Activated naive CD4-positive, alpha-beta T cell treated with anti-CD3 and anti-CD28 coated beads, Interleukin-2, amount 10 ng/mL, durations not matched to agents 7 days and 5 days (primary cell): ENCODE measurements around the gene PDE1C.

Source experiments
- CTCF ChIA-PET: fragments of 350-600 bp; sonication (Branson Sonifier 250); formaldehyde crosslinking; loops from one replicate; lab custom pipeline; 2021; ENCODE audit warnings: antibody characterized with exemption; lab: Charles Lee
- DNase-seq: peaks from one replicate; pipeline ENCODE4 v3.0.0-alpha.2; 2020
- H3K27ac Mint-ChIP-seq: one replicate; pipeline ENCODE4 v1.8.0; 2021; ENCODE audit warnings: mild to moderate bottlenecking, moderate library complexity, mixed read lengths
- H3K27me3 Mint-ChIP-seq: one replicate; pipeline ENCODE4 v1.8.0; 2021; ENCODE audit warnings: mild to moderate bottlenecking, mixed read lengths
- H3K36me3 Mint-ChIP-seq: one replicate; pipeline ENCODE4 v1.8.0; 2021; ENCODE audit warnings: mixed read lengths
- H3K4me1 Mint-ChIP-seq: one replicate; pipeline ENCODE4 v1.8.0; 2021; ENCODE audit warnings: mixed read lengths
- H3K4me3 Mint-ChIP-seq: one replicate; pipeline ENCODE4 v1.8.0; 2021; ENCODE audit warnings: mild to moderate bottlenecking, moderate library complexity, mixed read lengths
- H3K9me3 Mint-ChIP-seq: one replicate; pipeline ENCODE4 v1.8.0; 2021; ENCODE audit warnings: mixed read lengths

PDE1C gene

GRCh38 chr7:31940167-31940566, 130.0 kb downstream of the PDE1C start:
- no peak for DNase-seq
- Mint-ChIP-seq H3K9me3 (peaks cover 10% of the 10 kb centered on the region), H3K4me1 (no peaks in the 10 kb centered on the region), H3K27ac (no peak overlapping the region), H3K27me3 (no peaks in the 10 kb centered on the region), H3K36me3 (no peaks in the 10 kb centered on the region), H3K4me3 (no peak overlapping the region)
- CTCF ChIA-PET = no interaction called here

- Mint-ChIP-seq H3K4me3 (no peak overlapping the region), H3K27me3 (no peaks in the 10 kb centered on the region), H3K4me1 (no peaks in the 10 kb centered on the region), H3K27ac (no peak overlapping the region), H3K36me3 (no peaks in the 10 kb centered on the region), H3K9me3 (peaks cover 9% of the 10 kb centered on the region)
- CTCF ChIA-PET = no interaction called here
- DNase-seq = no peak
Measured at GRCh38 chr7:31939076-31939475, 131.1 kb downstream of the PDE1C start.

- CTCF ChIA-PET = no interaction called here
- no peaks in the 10 kb centered on the region for H3K36me3 Mint-ChIP-seq
- DNase-seq = no peak
Measured at GRCh38 chr7:31938650-31939049, 131.6 kb downstream of the PDE1C start.

GRCh38 chr7:31937982-31938381, 132.2 kb downstream of the PDE1C start:
- Mint-ChIP-seq H3K36me3 (no peaks in the 10 kb centered on the region), H3K27me3 (no peaks in the 10 kb centered on the region)

More at GRCh38 chr7:31938650-31939049, 131.6 kb downstream of the PDE1C start:
- H3K9me3 Mint-ChIP-seq = peaks cover 6% of the 10 kb centered on the region
- H3K4me3 Mint-ChIP-seq = no peak overlapping the region
- H3K27me3 Mint-ChIP-seq = no peaks in the 10 kb centered on the region
- no peak overlapping the region for H3K27ac Mint-ChIP-seq
- no peaks in the 10 kb centered on the region for H3K4me1 Mint-ChIP-seq

GRCh38 chr7:31935124-31936054, 134.8 kb downstream of the PDE1C start:
- DNase-seq = no peak
- CTCF ChIA-PET = no interaction called here
- Mint-ChIP-seq H3K27me3 (no peaks in the 10 kb centered on the region), H3K9me3 (peaks cover 9% of the 10 kb centered on the region), H3K4me3 (no peak overlapping the region), H3K4me1 (no peaks in the 10 kb centered on the region), H3K36me3 (no peaks in the 10 kb centered on the region), H3K27ac (no peak overlapping the region)

More at GRCh38 chr7:31937982-31938381, 132.2 kb downstream of the PDE1C start:
- no peak for DNase-seq
- Mint-ChIP-seq H3K27ac (no peak overlapping the region), H3K4me3 (no peak overlapping the region), H3K9me3 (peaks cover 6% of the 10 kb centered on the region), H3K4me1 (no peaks in the 10 kb centered on the region)
- CTCF ChIA-PET = no interaction called here

- no peak for DNase-seq
- Mint-ChIP-seq H3K4me3 (no peak overlapping the region), H3K27me3 (no peaks in the 10 kb centered on the region), H3K4me1 (no peaks in the 10 kb centered on the region), H3K9me3 (peaks cover 9% of the 10 kb centered on the region), H3K36me3 (no peaks in the 10 kb centered on the region), H3K27ac (no peak overlapping the region)
- CTCF ChIA-PET = no interaction called here
Measured at GRCh38 chr7:31934551-31934950, 135.7 kb downstream of the PDE1C start.

- no peaks in the 10 kb centered on the region for H3K27me3 Mint-ChIP-seq
- CTCF ChIA-PET = no interaction called here
Measured at GRCh38 chr7:31933481-31933880, 136.7 kb downstream of the PDE1C start.

GRCh38 chr7:31926991-31927584, 143.1 kb downstream of the PDE1C start:
- H3K4me1 Mint-ChIP-seq = no peaks in the 10 kb centered on the region
- no peaks in the 10 kb centered on the region for H3K36me3 Mint-ChIP-seq
- no peaks in the 10 kb centered on the region for H3K27me3 Mint-ChIP-seq
- DNase-seq = no peak
- H3K27ac Mint-ChIP-seq = no peak overlapping the region
- H3K4me3 Mint-ChIP-seq = no peak overlapping the region
- CTCF ChIA-PET = no interaction called here
- H3K9me3 Mint-ChIP-seq = peaks cover 5% of the 10 kb centered on the region

More at GRCh38 chr7:31933481-31933880, 136.7 kb downstream of the PDE1C start:
- Mint-ChIP-seq H3K9me3 (peaks cover 11% of the 10 kb centered on the region), H3K36me3 (no peaks in the 10 kb centered on the region), H3K4me1 (no peaks in the 10 kb centered on the region), H3K4me3 (no peak overlapping the region), H3K27ac (no peak overlapping the region)
- DNase-seq = no peak

- H3K36me3 Mint-ChIP-seq = no peaks in the 10 kb centered on the region
- CTCF ChIA-PET = no interaction called here
Measured at GRCh38 chr7:31925753-31926454, 144.3 kb downstream of the PDE1C start.

GRCh38 chr7:31924251-31924650, 146.0 kb downstream of the PDE1C start:
- H3K4me3 Mint-ChIP-seq = no peak overlapping the region
- H3K27me3 Mint-ChIP-seq = no peaks in the 10 kb centered on the region
- no peak overlapping the region for H3K27ac Mint-ChIP-seq
- no peaks in the 10 kb centered on the region for H3K9me3 Mint-ChIP-seq
- no peak for DNase-seq
- no peaks in the 10 kb centered on the region for H3K4me1 Mint-ChIP-seq
- no peaks in the 10 kb centered on the region for H3K36me3 Mint-ChIP-seq
- CTCF ChIA-PET = no interaction called here

More at GRCh38 chr7:31925753-31926454, 144.3 kb downstream of the PDE1C start:
- Mint-ChIP-seq H3K9me3 (peaks cover 5% of the 10 kb centered on the region), H3K27me3 (no peaks in the 10 kb centered on the region), H3K27ac (no peak overlapping the region), H3K4me3 (no peak overlapping the region), H3K4me1 (no peaks in the 10 kb centered on the region)
- no peak for DNase-seq

GRCh38 chr7:31922848-31923247, 147.4 kb downstream of the PDE1C start:
- no peaks in the 10 kb centered on the region for H3K4me1 Mint-ChIP-seq
- no peaks in the 10 kb centered on the region for H3K27me3 Mint-ChIP-seq
- CTCF ChIA-PET = no interaction called here
- H3K27ac Mint-ChIP-seq = no peak overlapping the region
- DNase-seq = no peak
- no peaks in the 10 kb centered on the region for H3K9me3 Mint-ChIP-seq
- no peak overlapping the region for H3K4me3 Mint-ChIP-seq
- H3K36me3 Mint-ChIP-seq = no peaks in the 10 kb centered on the region

GRCh38 chr7:31921047-31921446, 149.2 kb downstream of the PDE1C start:
- DNase-seq = no peak
- H3K27ac Mint-ChIP-seq = no peak overlapping the region
- CTCF ChIA-PET = no interaction called here
- no peak overlapping the region for H3K4me3 Mint-ChIP-seq
- no peaks in the 10 kb centered on the region for H3K36me3 Mint-ChIP-seq
- H3K9me3 Mint-ChIP-seq = no peaks in the 10 kb centered on the region
- H3K4me1 Mint-ChIP-seq = no peaks in the 10 kb centered on the region
- no peaks in the 10 kb centered on the region for H3K27me3 Mint-ChIP-seq

GRCh38 chr7:31919678-31920369, 150.4 kb downstream of the PDE1C start:
- Mint-ChIP-seq H3K9me3 (peaks cover 3% of the 10 kb centered on the region), H3K27ac (no peak overlapping the region), H3K27me3 (no peaks in the 10 kb centered on the region), H3K4me1 (no peaks in the 10 kb centered on the region), H3K36me3 (no peaks in the 10 kb centered on the region), H3K4me3 (no peak overlapping the region)
- CTCF ChIA-PET = no interaction called here
- DNase-seq = no peak
